GDM1 (cell line): ENCODE measurements around the gene ZBTB9.

Source experiments
- DNase-seq: peaks from one replicate; lab custom pipeline; 2025; lab: John Stamatoyannopoulos, UW

The ZBTB9 gene

GRCh38 chr6:33454009-33454946 lies at the start of gene ZBTB9:
Gene ZBTB9, plus strand, starts transcription at chr6:33454576. Its CDS starts 525 bp downstream, at chr6:33455101.
- DNase-seq = peak; percentile 93

- no peak for DNase-seq
These were observed 49.5 kb upstream of the ZBTB9 start for GRCh38 chr6:33404884-33405283.

GRCh38 chr6:33405386-33405940 lies 48.9 kb upstream of the ZBTB9 start:
- DNase-seq = no peak

- DNase-seq = no peak
These were observed 48.2 kb upstream of the ZBTB9 start for GRCh38 chr6:33406126-33406525.

GRCh38 chr6:33407132-33407718 lies 47.2 kb upstream of the ZBTB9 start:
- DNase-seq = no peak

- DNase-seq = peak; percentile 99
These were observed 44.2 kb upstream of the ZBTB9 start for GRCh38 chr6:33410050-33410710.

GRCh38 chr6:33410711-33411631 lies 43.4 kb upstream of the ZBTB9 start, which contains the start of gene PHF1:
Gene PHF1, plus strand, starts transcription at chr6:33411014. Its CDS starts 1,250 bp downstream, at chr6:33412264.
- no peak for DNase-seq

- DNase-seq = no peak
These were observed 42.8 kb upstream of the ZBTB9 start for GRCh38 chr6:33411632-33412005.

- DNase-seq = no peak
These were observed 42.0 kb upstream of the ZBTB9 start for GRCh38 chr6:33412140-33413009.

- no peak for DNase-seq
These were observed 40.9 kb upstream of the ZBTB9 start for GRCh38 chr6:33413241-33414120.

- DNase-seq = no peak
These were observed 39.6 kb upstream of the ZBTB9 start for GRCh38 chr6:33414592-33415271.

- DNase-seq = no peak
These were observed 38.5 kb upstream of the ZBTB9 start for GRCh38 chr6:33415831-33416230.

GRCh38 chr6:33416386-33417127 lies 37.8 kb upstream of the ZBTB9 start:
- no peak for DNase-seq

- no peak for DNase-seq
These were observed 37.1 kb upstream of the ZBTB9 start for GRCh38 chr6:33417128-33417902.

GRCh38 chr6:33417903-33418689 lies 36.3 kb upstream of the ZBTB9 start, which contains the start of gene CUTA:
Gene CUTA, minus strand, starts transcription at chr6:33418107. Its CDS starts 107 bp downstream, at chr6:33418000.
- peak; percentile 99 for DNase-seq

GRCh38 chr6:33418690-33419291 lies 35.6 kb upstream of the ZBTB9 start:
- no peak for DNase-seq
